ENCODE measurements around the gene THAP8.

THAP8 gene

GRCh38 chr19:36089847-36090246 is 35.8 kb upstream of the THAP8 start:
- H3K4me1 ChIP-seq (ENCODE audit: insufficient read depth, low read length), result no peaks in the 10 kb centered on the region
- no peaks in the 10 kb centered on the region for H3K27me3 ChIP-seq (ENCODE audit: insufficient read depth, low read length, poor library complexity)
- H3K9ac ChIP-seq (ENCODE audit: low read depth, low read length), result no peak overlapping the region
- H3K4me3 ChIP-seq (ENCODE audit: low read depth in 1 of 2, low read length in 2 of 2), result no peak overlapping the region
- H3K27ac ChIP-seq (ENCODE audit: low read length), result no peak overlapping the region
- peaks cover 98% of the 10 kb centered on the region for H3K36me3 ChIP-seq (ENCODE audit: insufficient read depth, low read length)
- no peaks in the 10 kb centered on the region for H3K9me3 ChIP-seq (ENCODE audit: insufficient read depth, low read length, severe bottlenecking)
- no peaks in the 10 kb centered on the region for H3K79me2 ChIP-seq (ENCODE audit: insufficient read depth, low read length)
- no peak overlapping the region for H2AFZ ChIP-seq (ENCODE audit: low read depth, low read length)
- no peak for TF ChIP-seq CTCF (IDR thresholded peaks at IDR 0.05; ENCODE audit: borderline replicate concordance, extremely low read depth, low read length, poor library complexity, severe bottlenecking)
- no peak for TF ChIP-seq EZH2 (IDR thresholded peaks at IDR 0.05; ENCODE audit: borderline replicate concordance, low read depth, low read length, severe bottlenecking)
- ATAC-seq (ENCODE audit: insufficient read depth, low read depth) (no peak), DNase-seq (no peak)
- no peak overlapping the region for H3K4me2 ChIP-seq (ENCODE audit: insufficient read depth, low read length)
- peaks cover 22% of the 10 kb centered on the region for H4K20me1 ChIP-seq (ENCODE audit: insufficient read depth, low read length)

GRCh38 chr19:36086326-36086725 is 32.2 kb upstream of the THAP8 start:
- peaks cover 2% of the 10 kb centered on the region for H3K79me2 ChIP-seq (ENCODE audit: insufficient read depth, low read length)
- ATAC-seq (ENCODE audit: insufficient read depth, low read depth) (no peak), DNase-seq (no peak)
- no peaks in the 10 kb centered on the region for H3K4me1 ChIP-seq (ENCODE audit: insufficient read depth, low read length)
- H2AFZ ChIP-seq (ENCODE audit: low read depth, low read length), result no peak overlapping the region
- no peak overlapping the region for H3K4me2 ChIP-seq (ENCODE audit: insufficient read depth, low read length)
- H3K27ac ChIP-seq (ENCODE audit: low read length), result no peak overlapping the region
- peaks cover 99% of the 10 kb centered on the region for H3K36me3 ChIP-seq (ENCODE audit: insufficient read depth, low read length)
- H3K9me3 ChIP-seq (ENCODE audit: insufficient read depth, low read length, severe bottlenecking), result no peaks in the 10 kb centered on the region
- H4K20me1 ChIP-seq (ENCODE audit: insufficient read depth, low read length), result peaks cover 24% of the 10 kb centered on the region
- no peaks in the 10 kb centered on the region for H3K27me3 ChIP-seq (ENCODE audit: insufficient read depth, low read length, poor library complexity)
- TF ChIP-seq EZH2 (IDR thresholded peaks at IDR 0.05; ENCODE audit: borderline replicate concordance, low read depth, low read length, severe bottlenecking) (no peak), CTCF (IDR thresholded peaks at IDR 0.05; ENCODE audit: borderline replicate concordance, extremely low read depth, low read length, poor library complexity, severe bottlenecking) (no peak)
- H3K4me3 ChIP-seq (ENCODE audit: low read depth in 1 of 2, low read length in 2 of 2), result no peak overlapping the region
- H3K9ac ChIP-seq (ENCODE audit: low read depth, low read length), result no peak overlapping the region

GRCh38 chr19:36084231-36085009 is 30.3 kb upstream of the THAP8 start:
- Histone ChIP-seq H2AFZ (ENCODE audit: low read depth, low read length) (no peak overlapping the region), H3K9me3 (ENCODE audit: insufficient read depth, low read length, severe bottlenecking) (no peaks in the 10 kb centered on the region), H3K9ac (ENCODE audit: low read depth, low read length) (no peak overlapping the region), H3K4me2 (ENCODE audit: insufficient read depth, low read length) (no peak overlapping the region), H3K27me3 (ENCODE audit: insufficient read depth, low read length, poor library complexity) (no peaks in the 10 kb centered on the region), H3K36me3 (ENCODE audit: insufficient read depth, low read length) (peaks cover 94% of the 10 kb centered on the region), H4K20me1 (ENCODE audit: insufficient read depth, low read length) (peaks cover 22% of the 10 kb centered on the region), H3K27ac (ENCODE audit: low read length) (no peak overlapping the region), H3K4me1 (ENCODE audit: insufficient read depth, low read length) (no peaks in the 10 kb centered on the region), H3K4me3 (ENCODE audit: low read depth in 1 of 2, low read length in 2 of 2) (no peak overlapping the region), H3K79me2 (ENCODE audit: insufficient read depth, low read length) (peaks cover 5% of the 10 kb centered on the region)
- no peak for TF ChIP-seq EZH2 (IDR thresholded peaks at IDR 0.05; ENCODE audit: borderline replicate concordance, low read depth, low read length, severe bottlenecking)
- no peak for TF ChIP-seq CTCF (IDR thresholded peaks at IDR 0.05; ENCODE audit: borderline replicate concordance, extremely low read depth, low read length, poor library complexity, severe bottlenecking)
- ATAC-seq (ENCODE audit: insufficient read depth, low read depth), result no peak
- DNase-seq, result no peak

Measured in DND-41 (cell line).